NCI-H2196 (cell line): Measurements from ENCODE around the gene BCAS3.
"Not testable (repeated sequence)": the region's sequence is repeated elsewhere in the genome, so short reads cannot be mapped to it uniquely, and the experiment has no call there.

Source experiments
- DNase-seq: peaks from one replicate; lab custom pipeline; 2025; ENCODE audit not compliant: unreplicated experiment; lab: John Stamatoyannopoulos, UW

Gene BCAS3

GRCh38 chr17:61352781-61353491 lies 675.3 kb downstream of the BCAS3 start:
- no peak for DNase-seq

DNA sequence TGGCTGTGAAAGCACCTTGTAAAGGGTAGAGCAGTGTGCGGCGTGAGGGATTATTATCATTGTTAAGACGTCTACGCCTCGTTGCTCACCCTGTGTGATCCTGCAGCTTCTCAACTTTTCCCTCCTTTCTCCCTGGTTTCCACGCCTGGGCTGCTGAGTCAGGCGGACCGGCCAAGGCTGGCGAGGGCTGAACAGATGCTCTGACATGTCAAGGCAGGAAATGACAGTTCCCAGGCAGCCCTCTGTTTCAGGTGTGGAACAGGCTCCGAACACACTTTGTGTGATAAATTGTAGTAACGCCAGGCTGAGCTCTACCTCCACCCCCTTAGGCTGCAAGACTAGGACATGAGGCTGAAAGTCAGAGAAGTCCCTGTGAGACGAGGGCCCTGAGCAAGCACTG lies 676.0 kb downstream of the BCAS3 start:
- DNase-seq, result no peak

GRCh38 chr17:61354895-61355874 lies 677.5 kb downstream of the BCAS3 start:
- no peak for DNase-seq

DNA sequence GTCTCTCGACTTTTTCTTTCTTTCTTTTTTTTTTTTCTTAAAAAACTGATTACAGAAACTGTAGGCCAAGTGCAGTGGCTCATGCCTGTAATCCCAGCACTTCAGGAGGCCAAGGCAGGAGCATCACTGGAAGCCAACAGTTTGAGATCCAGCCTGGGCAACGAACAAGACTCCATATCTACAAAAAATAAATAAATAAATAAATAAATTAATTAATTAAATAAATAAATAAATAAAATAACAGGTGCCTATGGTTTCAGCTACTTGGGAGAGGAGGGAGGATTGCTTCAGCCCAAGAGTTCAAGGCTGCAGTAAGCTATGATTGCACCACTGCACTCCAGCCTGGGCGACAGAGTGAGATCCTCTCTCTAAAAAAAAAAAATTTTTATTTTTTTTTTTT lies 679.4 kb downstream of the BCAS3 start:
- DNase-seq, result not testable (repeated sequence)

GRCh38 chr17:61359513-61359912 lies 681.9 kb downstream of the BCAS3 start:
- DNase-seq, result not testable (repeated sequence)

DNA sequence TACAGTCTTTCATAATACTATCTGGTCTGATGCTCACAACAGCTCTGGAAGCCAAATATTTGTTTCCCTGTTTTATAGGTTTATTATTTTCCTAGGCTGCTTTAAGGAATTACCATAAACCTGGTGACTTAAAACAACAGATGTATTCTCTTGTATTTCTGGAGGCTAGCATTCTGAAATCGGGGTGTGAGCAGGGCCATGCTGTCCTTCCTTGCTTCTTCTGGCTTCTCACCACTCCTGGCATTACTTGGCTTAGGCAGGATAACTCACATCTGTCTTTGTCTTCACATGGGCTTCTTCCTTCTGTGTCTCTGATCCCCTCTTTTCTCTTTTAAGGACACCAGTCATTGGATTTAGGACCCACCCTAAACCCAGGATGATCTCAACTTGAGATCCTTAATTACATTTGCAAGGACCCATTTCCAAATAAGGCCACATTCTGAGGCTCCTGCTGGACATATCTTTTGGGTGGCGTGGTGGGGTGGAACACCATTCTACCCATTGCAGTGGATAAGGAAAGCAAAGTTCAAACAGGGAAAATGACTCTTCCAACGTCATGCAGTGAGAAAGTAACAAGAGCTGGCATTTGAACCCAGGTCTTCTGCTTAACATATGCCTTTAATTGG lies 682.8 kb downstream of the BCAS3 start:
- no peak for DNase-seq

- DNase-seq, result no peak
Measured at GRCh38 chr17:61361084-61361483, 683.4 kb downstream of the BCAS3 start.

DNA sequence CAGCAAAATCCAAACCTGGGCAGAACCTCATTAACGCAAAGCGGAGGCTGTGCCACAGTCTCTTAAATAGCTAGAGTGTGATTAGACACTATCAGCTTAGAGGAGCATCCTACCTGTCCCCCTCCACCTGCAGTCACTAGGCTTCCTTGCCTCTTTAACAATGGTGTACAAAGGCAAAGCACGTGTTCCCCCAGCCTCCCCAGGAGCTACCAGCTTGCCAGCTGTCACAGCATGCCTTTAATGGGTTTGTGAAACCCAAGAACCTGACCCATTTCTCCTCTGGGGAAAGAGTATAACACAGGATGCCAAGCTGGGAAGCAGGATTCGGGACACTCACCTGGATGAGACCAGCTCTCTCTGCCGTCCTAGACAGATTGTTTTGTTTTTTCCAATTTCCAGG lies 684.7 kb downstream of the BCAS3 start:
- DNase-seq, result no peak

DNA sequence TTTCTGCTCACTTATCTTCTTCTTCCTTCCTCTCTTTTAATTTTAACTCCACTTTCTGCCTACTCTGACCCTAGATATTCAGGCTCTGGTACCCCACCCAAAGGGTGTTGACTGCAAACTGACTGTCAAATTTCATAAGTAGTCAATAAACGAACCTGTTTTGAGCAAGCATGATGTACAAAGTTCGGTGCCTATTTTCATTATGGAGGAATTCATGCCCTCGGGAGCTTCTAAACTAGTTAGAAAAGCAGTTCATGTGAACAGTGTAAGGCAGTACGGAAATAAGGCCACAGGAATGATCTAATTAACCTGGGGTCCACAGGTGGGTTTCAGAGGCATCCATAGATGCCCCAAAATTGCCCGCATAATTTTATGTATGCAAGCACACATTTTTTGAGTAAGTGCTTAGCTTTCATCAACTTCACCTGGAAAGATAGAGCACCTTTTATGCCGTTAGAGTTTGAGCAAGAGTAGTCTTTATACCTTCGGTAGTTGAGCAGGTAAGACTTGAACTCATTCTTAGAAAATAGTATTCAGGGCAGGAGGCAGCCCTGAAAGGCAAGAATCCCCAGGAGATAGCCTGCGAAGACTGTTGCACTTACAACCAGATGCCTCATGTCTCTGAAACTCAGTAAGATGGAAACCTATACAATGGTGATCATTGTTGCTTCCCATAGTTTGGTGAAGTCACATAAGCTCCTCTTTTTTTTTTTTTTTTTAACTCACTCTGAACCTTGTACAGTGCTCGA lies 685.4 kb downstream of the BCAS3 start:
- no peak for DNase-seq

- no peak for DNase-seq
Measured at GRCh38 chr17:61363601-61364462, 686.2 kb downstream of the BCAS3 start.

DNA sequence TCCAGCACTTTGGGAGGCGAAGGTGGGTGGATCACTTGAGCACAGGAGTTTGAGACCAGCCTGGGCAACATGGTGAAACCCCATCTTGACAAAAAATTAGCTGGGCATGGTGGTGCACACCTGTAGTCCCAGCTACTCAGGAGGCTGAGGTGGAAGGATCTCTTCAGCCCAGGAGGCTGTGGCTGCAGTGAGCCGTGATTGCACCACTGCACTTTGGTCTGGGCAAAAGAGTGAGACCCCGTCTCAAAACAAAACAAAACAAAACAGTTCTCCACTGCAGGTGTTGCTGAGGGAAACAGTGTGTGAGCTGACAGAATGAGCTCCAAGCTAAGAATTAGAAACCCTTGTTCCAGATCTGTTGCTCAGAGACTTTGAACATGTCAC lies 686.8 kb downstream of the BCAS3 start:
- no peak for DNase-seq

GRCh38 chr17:61366076-61366714 lies 688.5 kb downstream of the BCAS3 start:
- no peak for DNase-seq

- DNase-seq, result no peak
Measured at GRCh38 chr17:61366715-61367413, 689.2 kb downstream of the BCAS3 start.

DNA sequence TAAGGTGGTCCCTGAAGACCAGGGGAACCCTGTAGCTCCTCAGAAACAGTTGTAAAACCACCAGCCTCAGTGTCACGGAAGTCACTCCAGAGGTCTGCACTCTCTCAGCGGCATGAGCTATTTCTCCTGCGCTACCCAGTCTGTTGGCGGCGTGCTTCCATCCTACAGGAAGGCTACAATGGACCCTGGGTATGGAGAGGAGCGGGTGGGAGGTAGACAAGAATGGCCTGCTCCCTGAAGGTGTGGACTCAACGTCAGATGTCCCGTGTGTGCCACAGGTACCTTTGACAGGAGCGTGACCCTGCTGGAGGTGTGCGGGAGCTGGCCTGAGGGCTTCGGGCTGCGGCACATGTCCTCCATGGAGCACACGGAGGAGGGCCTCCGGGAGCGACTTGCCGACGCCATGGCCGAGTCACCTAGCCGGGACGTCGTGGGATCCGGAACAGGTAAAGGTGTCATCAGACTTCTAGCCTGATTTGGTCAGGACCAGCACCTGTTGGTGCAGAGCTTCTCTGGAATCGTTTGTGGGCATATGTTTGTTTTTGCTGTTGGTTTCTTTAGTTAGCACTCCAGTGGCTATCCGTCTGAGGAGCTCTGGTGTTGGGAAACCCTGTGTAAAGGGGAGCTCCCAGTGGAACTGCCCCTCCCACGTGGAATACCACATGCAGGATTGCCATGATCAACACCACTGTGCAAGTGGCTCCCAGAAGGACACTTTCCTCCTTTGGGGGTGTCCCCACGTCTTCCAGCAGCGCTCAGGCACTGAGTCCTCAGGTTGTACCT lies 690.6 kb downstream of the BCAS3 start:
- no peak for DNase-seq

DNA sequence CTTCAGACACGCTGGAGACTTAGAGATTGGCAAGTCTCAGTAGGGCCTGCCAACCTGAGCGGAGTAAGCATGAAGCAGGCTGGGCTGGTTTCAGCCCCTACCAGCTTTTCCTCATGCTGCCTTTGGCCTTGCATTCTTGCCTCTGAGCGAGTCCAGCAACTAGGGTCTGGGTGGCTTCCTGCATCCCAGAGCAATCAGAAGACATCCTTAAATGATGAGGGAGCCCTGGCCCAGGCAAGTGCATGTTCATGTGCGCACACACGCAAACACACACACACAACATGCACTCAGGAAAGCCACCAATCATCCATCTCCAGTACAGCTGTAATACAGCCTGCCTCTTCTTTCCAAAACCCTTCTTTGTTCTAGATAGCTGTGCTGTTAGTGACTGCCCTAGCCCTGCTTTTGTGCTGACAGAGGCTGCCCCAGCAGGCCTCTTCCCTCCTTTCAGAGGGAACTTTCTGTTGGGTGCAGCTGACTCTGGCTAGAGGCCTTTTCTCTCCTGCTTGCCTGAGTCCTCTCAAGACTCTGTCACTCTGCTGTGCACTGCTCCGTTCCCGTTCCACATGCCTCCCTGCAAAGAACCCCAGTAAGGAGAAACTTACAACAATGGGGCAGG lies 691.3 kb downstream of the BCAS3 start:
- DNase-seq, result no peak

- no peak for DNase-seq
Measured at GRCh38 chr17:61369751-61370150, 692.1 kb downstream of the BCAS3 start.

DNA sequence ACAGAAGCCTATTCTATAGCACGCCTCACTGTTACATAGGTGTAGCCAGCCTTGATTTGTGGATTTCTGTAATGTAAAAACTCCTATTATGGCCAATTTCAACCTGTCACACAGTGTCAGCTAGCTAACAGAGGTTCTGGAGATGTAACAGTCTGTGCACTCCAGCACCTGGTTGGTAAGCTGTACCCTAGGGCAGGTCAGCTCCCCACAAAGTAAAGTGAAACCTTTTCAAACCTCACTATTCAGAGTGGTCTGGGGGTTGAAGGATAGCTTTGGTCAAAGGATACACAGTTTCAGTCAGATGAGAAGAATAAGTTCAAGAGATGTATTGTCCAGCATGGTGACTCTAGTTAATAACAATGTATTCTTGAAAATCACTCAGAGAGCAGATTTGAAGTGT lies 693.5 kb downstream of the BCAS3 start:
- DNase-seq, result no peak

- DNase-seq, result no peak
Measured at GRCh38 chr17:61371606-61372005, 694.0 kb downstream of the BCAS3 start.
